ENCODE data around the gene KIRREL2.
A peak's percentile ranks its signal among the peaks of the same experiment; 100 is the strongest.
"Not testable (repeated sequence)": the region's sequence is repeated elsewhere in the genome, so short reads cannot be mapped to it uniquely, and the experiment has no call there.

KIRREL2 gene

GRCh38 chr19:35870124-35870736 is 13.5 kb downstream of the KIRREL2 start:
- not testable (repeated sequence) for DNase-seq

GRCh38 chr19:35870798-35871197 is 14.1 kb downstream of the KIRREL2 start:
- DNase-seq: no peak

GRCh38 chr19:35871611-35872010 is 14.9 kb downstream of the KIRREL2 start:
- no peak for DNase-seq

- no peak for DNase-seq
These were observed 15.5 kb downstream of the KIRREL2 start for GRCh38 chr19:35872180-35872579.

- no peak for DNase-seq
These were observed 17.8 kb downstream of the KIRREL2 start for GRCh38 chr19:35874392-35874930.

GRCh38 chr19:35879068-35879467 is 22.4 kb downstream of the KIRREL2 start:
- no peak for DNase-seq

GRCh38 chr19:35879770-35880317 is 23.1 kb downstream of the KIRREL2 start:
- DNase-seq: peak; percentile 90

- DNase-seq: no peak
These were observed 25.6 kb downstream of the KIRREL2 start for GRCh38 chr19:35882114-35882832.

GRCh38 chr19:35883882-35884281 is 27.2 kb downstream of the KIRREL2 start:
- no peak for DNase-seq

GRCh38 chr19:35885225-35885738 is 28.6 kb downstream of the KIRREL2 start:
- no peak for DNase-seq

- DNase-seq: no peak
These were observed 29.2 kb downstream of the KIRREL2 start for GRCh38 chr19:35885904-35886303.

GRCh38 chr19:35887197-35887596 is 30.5 kb downstream of the KIRREL2 start:
- DNase-seq: no peak

GRCh38 chr19:35888398-35888797 is 31.7 kb downstream of the KIRREL2 start:
- no peak for DNase-seq

- no peak for DNase-seq
These were observed 32.8 kb downstream of the KIRREL2 start for GRCh38 chr19:35889370-35890112.

- DNase-seq: no peak
These were observed 33.5 kb downstream of the KIRREL2 start for GRCh38 chr19:35890113-35890650.

GRCh38 chr19:35891819-35892218 is 35.1 kb downstream of the KIRREL2 start:
- DNase-seq: not testable (repeated sequence)

- DNase-seq: no peak
These were observed 37.6 kb downstream of the KIRREL2 start for GRCh38 chr19:35894342-35894741.

GRCh38 chr19:35895911-35896642 is 39.4 kb downstream of the KIRREL2 start:
- no peak for DNase-seq

GRCh38 chr19:35896643-35897040 is 39.9 kb downstream of the KIRREL2 start:
- no peak for DNase-seq

- no peak for DNase-seq
These were observed 41.2 kb downstream of the KIRREL2 start for GRCh38 chr19:35897706-35898451.

- DNase-seq: peak; percentile 77
These were observed 41.7 kb downstream of the KIRREL2 start for GRCh38 chr19:35898499-35898809.

Data from activated CD8-positive, alpha-beta memory T cell treated with anti-CD3 and anti-CD28 coated beads for 24 hours (primary cell).